NCI-H1694 (cell line): ENCODE results near the gene EHBP1L1.

ENCODE experiments used
- DNase-seq: peaks from one replicate; lab custom pipeline; 2025; lab: John Stamatoyannopoulos, UW

Gene EHBP1L1

DNA sequence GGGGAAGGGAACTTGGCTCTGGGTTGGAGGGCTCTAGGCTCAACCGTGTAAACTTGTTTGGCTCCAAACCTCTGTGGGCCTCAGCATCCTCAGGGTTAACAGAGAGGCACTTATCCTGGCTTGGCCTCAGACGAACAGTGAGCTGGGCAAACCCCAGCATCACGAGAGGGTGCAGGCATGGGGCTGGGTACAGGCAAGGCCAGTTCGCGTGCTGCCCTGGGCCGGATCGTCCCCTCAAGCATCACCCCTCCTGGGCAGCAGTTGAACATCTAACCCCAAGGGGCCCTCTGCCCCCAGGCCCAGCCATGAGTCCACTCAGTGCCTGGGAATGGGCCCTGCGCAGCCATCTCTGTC is 1.9 kb downstream of the EHBP1L1 start:
- no peak for DNase-seq

DNA sequence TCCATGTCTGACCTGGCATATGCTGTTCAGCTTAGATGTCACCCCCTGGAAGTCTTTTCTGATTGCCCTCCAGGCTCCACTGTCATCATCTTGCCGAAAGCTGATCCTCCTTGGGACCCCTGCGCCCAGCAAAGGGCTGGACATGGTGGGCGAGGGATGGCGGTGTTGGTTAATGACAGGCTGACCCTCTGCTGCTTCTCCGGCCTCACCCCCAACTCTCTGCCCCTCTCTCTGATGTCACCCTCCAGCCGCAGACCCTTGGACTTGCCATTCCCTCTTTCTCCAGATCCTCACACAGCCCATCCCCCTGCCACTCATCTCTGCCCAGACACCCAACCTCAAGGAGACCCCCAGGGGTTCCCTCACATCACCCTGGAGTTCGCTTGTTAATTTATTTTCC is 2.3 kb downstream of the EHBP1L1 start:
- DNase-seq: no peak

DNA sequence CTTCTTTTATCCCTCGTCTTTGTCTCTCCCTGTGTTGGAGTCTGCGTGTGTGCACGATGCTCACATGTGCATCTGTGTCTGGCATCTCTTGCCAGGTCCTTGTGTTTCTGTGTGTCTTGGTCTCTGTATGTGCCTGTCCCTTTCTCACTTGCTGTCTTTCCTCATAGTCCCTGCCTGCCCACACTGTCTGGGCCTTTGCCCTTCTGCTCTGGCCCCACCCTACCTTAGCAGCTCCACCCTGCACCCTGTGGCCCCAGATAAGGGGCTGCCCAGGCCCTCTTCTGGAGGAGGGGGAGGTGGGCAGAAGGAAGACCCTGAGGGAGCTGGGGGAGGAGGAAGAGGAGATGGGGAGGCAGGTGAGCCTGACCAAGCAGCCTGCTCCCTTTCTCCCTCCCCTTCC is 2.8 kb downstream of the EHBP1L1 start:
- DNase-seq: no peak

DNA sequence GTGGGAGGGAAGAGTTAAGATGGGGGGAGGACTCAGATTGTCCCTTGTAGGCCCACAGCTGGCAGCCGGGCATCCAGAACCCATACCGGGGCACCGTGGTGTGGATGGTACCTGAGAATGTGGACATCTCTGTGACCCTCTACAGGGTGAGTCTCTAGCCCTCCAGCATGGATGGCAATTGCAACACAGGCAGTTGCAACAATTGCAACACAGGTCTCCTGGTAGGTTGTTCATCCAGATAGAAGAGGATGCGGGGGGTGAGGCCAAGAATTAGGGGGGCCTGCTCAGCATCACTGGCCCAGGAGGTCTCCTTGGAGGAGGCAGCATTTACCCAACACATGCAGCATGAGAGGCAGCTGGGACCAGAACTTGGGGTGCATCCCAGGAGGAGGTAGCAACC is 3.4 kb downstream of the EHBP1L1 start:
- DNase-seq: no peak

DNA sequence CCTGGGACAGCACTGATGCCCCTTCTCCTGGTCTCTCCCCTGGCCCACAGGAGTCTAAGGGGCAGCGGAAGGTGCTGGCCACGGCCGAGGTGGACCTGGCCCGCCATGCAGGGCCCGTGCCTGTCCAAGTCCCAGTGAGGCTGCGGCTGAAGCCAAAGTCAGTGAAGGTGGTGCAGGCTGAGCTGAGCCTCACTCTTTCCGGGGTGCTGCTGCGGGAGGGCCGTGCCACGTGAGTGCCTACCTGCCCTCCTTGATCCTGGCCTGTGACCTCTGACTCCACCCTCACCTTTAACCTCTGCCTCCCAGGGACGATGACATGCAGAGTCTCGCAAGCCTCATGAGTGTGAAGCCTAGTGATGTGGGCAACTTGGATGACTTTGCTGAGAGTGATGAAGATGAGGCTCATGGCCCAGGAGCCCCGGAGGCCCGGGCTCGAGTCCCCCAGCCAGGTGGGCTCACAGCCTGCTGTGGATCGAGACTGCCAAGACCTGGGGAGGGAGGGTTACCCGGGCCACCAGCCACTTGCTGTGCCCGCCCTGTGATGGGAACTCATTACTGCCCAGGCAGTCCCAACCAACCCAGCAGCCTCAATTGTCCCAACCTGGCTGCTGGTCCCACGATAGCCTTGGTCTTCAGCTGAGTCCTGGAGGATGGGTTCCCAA is 4.3 kb downstream of the EHBP1L1 start:
- no peak for DNase-seq

DNA sequence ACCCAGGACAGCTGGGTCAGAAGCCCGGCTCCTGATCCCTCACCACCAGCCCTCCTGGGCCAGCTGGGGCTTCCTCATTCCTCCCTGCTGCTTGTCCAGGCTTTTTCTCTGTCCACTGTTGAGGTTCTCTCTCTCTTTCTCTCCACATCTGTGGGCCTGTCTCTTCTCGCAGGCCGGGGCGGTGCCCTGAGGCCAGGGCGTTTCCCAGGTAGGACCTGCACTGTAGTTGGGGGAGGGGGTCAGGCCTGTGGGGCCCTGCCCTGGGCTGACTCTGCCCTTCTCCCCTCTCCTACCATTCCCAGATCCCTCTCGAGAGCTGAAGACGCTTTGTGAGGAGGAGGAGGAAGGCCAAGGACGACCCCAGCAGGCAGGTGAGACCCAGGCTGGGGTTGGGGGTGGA is 4.9 kb downstream of the EHBP1L1 start:
- DNase-seq: no peak

DNA sequence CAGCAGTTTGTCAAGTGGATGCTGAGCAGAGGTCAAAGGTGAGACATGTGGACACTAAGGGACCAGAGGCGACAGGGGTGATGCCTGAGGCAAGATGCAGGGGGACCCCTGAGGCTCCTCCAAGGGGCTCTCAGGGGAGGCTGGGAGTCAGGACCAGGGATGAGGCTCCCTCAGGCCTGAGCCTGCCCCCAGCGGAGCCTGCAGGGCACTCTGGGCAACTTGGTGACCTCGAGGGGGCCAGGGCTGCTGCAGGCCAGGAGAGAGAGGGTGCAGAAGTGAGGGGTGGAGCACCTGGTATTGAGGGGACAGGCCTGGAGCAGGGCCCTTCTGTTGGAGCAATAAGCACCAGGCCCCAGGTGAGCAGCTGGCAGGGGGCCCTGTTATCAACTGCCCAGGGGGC is 6.1 kb downstream of the EHBP1L1 start:
- DNase-seq: no peak

DNA sequence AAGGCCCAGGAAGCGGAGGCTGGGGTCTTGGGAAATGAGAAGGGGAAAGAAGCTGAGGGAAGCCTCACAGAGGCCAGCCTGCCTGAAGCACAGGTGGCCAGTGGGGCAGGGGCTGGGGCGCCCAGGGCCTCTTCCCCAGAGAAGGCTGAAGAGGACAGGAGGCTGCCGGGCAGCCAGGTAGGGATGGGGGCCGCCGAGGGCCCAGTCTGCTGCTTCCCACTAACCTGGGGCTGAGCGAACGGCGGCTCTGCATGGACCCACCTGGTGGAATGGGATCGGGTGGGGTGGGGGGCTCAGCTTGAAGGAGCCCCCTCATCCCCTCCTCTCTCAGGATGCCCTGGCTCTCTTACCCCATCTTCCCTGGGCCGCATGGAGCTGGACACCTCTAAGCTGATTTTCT is 7.7 kb downstream of the EHBP1L1 start:
- no peak for DNase-seq

DNA sequence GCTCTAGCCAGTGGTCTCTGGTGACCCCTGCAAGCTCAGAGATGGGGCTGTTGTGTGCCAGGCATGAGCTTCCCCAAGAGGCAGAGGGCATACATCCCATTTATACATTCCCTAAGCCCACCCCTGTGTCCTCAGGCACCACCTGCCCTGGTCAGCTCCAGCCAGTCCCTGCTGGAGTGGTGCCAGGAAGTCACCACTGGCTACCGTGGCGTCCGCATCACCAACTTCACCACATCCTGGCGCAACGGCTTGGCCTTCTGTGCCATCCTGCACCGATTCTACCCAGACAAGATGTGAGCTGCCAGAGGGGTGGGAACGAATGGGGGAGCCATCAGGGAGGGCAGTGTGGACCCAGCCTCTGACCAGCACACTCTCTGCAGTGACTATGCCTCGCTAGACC is 8.3 kb downstream of the EHBP1L1 start:
- DNase-seq: no peak

DNA sequence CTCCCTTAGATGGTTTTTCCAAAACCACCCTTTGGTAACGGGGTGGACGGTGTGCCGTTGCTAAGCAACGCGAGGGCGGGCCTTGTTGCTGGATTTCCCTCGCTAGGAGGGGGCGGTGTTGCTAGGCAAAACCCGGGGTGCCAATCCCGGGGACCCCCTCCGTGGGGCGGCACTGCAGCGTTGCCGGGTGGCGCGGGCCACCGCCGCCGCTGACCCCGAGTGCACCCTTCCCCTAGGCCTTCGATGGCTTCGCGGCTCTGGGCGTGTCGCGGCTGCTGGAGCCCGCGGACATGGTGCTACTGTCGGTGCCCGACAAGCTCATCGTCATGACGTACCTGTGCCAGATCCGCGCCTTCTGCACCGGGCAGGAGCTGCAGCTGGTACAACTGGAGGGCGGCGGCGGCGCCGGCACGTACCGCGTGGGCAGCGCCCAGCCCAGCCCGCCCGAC is 8.9 kb downstream of the EHBP1L1 start:
- DNase-seq: no peak

DNA sequence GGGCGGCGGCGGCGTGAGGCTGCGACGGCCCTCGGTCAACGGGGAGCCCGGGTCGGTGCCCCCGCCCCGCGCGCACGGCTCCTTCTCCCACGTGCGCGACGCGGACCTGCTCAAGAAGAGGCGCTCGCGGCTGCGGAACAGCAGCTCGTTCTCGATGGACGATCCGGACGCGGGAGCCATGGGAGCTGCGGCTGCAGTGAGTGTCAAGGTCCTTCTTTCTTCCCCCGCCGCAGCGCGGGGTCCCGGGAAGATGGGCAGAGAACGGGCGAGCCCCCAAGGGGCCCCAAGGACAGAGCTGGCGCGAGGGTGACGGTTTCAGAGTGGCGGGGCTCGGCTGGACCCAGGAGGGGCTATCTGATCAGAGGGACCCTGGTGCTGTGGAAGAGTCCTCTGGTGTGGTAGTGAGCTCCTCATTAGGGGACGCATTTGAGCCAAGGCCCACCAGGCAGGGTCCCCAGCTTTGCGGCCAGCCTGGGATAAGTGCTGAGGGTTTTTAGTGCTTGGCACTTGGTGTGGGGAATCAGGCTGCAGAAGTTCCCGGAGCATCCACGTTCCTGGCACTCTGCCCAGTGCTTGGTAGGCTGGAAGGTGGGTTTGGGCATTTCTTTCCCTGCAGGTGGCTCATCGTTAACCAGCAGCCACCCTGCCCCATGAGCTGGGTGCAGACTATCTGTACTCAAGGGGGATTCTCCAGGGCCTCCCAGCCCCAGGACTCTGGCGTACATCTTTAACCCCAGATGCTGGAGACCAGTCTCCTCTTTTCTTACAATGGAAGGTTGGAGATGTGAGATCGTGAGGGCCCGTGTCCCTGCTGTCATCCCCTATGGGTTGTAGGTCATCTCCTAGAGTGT is 9.8 kb downstream of the EHBP1L1 start:
- DNase-seq: no peak

DNA sequence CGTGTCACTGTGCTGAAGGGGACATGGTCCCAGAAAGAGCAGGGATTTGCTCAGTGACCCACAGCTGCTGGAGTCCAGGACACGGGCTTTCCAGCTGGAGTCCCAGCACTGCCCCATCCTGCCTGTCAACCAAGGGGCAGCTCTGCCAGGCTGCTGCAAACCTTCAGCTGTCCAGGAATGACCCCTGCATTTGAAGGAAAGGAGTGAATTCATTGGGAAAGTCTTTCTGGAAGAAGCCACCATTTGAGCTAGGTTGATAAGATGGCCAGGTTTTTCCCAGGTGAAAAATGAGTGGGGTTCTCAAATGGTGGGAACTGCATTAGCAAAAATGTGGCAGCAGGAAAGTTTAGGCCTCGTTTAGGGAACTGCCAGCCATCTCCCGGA is 10.4 kb downstream of the EHBP1L1 start:
- DNase-seq: no peak

DNA sequence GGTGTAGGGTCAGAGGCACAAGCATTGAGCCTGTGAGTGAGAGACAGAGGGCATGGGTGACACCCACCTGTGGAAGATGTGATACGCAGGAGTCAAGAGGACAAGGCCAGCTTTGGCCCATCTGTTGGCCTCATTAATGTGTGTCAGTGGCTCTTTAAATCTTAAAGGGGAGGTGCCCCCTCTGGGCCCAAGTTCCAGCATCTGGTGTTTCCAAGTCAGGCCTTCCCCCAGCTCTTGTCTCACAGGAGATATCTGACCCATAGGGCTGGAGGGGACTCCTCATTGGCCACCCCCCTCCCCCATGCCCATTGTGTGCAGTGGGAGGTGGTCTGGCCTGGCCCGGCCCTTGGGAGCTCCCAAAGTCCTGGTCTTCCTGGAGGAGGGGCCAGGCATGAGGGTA is 10.8 kb downstream of the EHBP1L1 start:
- no peak for DNase-seq

DNA sequence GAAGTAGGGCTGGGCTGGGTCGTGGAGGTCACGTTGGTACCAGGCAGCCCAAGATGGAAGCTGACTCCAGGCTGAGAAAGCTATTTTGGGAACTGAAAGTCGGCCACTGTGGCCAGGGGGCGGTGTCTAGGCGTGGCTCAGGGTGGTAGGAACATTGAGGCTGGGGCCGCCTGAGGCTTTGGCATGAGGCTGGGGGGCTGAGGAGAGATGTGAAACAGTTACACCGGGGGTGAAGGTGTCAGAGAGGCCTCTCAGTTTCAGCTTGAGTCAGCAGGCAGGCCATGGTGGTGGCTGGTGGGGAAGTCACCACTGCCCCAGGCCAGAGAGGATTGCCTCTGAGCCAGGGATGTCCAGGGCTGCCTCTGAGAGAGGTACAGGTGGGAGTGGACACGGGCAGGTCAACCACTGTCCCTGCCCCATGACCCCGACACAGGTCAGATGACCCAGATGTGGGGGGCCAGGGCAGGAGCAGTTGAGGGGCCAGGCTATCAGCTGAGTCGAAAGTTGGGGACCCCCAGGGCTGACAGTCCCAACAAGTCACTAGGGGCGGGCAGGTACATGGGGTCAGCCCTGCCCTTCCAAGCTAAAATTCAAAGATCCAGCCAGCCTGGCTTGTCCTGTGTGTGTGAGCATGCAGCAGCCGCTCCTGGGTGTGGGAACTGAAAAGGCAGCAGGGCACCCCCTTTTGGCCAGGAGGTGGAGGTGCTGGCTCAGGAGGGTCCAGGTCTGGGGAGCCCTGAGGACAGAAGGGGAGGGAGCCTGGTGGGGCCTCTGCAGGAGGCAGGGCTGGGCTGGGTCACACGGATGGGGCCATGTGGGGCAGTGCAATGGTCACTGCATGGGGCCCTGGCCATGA is 12.6 kb downstream of the EHBP1L1 start:
- no peak for DNase-seq

DNA sequence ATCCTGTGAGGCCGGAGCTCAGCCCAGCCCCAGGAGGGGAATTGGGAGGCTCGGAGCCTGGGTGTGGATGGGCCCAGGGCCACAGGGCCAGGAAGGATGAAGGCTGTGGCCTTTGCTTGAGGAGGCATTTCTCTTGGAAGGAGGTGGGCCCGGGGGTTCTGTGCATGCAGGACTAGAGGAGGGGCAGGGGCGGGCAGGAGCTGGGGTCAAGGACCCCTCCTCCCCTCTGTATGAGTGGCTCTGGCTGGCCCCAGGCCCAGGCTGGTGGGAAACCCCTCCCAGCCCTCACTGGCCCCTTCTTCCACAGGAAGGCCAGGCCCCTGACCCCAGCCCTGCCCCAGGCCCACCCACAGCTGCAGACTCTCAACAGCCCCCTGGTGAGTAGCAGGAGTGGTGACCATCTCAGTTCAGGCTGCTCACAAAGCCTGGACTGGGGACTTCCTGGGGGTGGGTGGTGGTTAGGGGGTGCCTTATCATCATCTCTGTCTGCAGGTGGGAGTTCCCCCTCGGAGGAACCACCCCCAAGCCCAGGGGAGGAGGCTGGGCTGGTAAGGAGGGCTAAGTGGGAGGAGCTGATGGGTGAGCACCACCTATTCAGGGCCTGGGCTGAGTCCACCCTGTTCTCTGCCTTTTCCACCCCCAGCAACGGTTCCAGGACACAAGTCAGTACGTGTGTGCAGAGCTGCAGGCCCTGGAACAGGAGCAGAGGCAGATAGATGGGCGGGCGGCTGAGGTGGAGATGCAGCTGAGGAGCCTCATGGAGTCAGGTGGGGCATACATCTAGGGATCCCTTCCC is 13.8 kb downstream of the EHBP1L1 start:
- DNase-seq: no peak

DNA sequence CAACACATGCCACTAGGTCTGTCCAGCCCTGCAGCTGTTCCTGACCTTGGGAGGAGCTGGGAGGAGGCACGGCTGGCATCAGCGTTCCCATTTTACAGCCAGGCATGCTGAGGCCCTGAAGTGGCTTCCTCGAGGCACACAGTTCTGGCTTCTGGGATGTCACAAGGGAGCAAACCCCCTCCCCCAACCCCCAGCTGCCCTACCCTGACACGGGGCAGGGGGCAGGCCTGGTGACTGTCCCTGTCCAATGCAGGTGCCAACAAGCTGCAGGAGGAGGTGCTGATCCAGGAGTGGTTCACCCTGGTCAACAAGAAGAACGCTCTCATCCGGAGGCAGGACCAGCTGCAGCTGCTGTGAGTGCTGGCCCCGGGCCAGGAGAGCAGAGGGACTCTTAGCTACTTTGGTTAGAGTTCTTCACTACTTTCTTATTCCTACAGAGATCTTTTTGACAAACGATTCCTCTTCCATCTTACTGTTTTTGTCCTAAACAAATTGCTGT is 14.4 kb downstream of the EHBP1L1 start:
- no peak for DNase-seq

DNA sequence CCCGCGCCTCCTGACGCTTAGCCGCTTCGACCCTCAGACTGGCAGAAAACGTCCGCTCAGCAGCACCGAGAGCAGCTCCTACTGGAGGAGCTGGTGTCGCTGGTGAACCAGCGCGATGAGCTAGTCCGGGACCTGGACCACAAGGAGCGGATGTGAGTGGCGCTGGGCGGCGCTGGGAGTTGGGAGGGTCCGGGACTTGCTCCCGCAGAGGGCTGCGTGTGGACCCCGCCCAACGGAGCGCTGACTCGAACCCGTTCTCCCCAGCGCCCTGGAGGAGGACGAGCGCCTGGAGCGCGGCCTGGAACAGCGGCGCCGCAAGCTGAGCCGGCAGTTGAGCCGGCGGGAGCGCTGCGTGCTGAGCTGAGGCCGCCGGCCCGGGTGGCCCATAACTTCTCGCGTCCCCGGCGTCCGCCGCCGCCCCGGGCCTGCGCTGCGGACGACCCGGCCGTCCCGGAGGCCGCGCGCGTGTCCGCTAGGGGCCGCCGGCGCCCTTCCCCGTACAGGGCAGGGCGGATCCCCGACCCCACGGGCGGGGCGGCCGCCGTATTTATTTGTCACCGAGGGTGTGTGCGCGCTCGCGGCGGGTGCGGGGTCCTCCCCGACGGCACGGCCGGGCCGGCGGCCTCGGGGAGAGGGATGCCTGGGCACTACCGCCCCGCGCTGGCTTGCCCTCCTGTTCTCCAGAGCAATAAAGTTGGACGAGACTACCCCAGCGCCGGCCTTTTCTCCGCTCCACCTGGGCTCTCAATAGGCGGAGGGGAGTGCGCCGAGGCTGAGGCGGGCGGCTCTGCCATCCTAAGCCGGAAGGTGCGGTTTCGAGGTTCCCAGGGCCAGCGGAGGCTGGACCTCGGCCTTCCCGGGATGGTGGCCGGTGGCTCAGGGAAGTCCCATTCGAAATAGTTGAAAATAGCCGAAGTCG is 16.3 kb downstream of the EHBP1L1 start:
- DNase-seq: no peak

DNA sequence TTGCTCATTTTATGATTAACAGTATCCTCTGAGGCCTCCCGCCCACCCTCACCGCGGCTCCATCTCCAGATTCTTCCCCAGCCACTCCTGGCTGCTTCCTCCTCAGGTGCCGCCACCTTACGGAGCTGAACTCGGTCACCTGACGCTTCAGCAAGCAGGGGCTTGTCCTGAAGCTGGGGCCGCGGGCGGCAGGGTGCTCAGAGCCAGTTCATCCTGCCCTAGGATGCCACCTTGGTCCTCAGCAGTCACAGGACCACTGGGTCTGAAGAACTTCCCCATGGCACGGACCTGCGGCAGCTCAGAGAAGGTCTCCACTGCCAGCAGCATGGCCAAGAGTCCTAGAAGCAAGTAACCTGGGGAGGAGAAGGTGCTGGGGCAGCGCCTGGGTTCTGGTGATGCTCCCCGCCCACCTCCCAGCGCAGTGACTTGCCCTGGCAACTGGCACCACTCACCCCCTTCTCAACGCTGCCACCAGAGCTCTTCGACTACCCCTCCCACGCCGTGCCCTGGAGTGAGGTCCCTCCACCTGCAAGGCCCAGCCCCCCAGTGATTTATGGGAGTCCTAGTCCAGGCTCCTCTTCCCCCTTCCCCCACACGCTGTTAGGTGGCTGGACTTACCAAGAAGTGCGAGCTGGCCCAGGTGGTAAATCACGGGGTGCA is 17.1 kb downstream of the EHBP1L1 start:
- DNase-seq: no peak

DNA sequence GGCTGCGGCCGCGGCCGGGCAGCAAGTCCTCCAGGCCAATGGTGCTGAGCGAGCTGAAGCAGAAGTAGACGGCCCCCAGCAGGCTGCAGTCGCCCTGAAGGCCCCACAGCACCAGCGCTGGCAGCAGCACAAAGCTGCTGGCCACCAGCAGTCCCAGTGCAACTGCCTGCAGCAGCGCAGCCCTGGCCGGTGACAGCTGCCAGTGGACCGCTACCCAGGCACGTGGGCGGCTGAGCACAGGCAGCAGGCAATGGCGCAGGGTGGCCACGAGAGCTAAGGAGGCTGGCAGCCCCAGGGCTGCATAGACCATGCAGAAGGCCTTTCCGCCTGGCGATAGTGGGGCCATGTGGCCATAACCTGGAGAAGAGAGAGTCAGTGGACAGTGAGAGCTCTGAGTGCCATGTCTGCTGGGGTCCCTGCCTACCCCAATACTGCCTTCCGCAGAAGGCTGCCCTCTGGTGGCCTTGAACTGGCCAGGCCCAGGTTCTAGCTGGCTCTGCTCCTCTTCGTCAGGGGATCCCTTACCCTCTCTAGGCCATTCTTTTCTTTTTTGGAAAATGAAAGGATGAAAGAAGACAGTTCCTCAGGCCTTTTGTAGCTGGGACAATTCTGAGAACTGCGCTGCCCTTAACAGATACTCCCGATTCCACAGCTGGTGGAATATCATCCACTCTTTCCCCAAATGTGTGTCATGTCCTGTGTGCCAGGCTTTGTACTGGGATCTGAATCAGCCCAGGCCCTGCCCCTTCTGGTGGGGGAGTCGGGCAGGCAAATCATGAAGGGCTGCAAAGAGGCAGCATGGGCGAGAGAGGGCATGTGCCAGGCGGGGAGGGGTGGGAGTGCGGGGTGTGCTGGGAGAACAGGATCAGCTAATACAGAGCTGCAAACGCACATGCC is 17.9 kb downstream of the EHBP1L1 start:
- DNase-seq: no peak
